Measurements from ENCODE around the gene WWOX.

The WWOX gene

GRCh38 chr16:78629173-78629572, 529.7 kb downstream of the WWOX start:
- Histone ChIP-seq H3K4me3 (IDR thresholded peaks at IDR 0.05; ENCODE audit: insufficient read depth, low read depth, low read length) (no peak overlapping the region), H2AFZ (ENCODE audit: low read depth) (no peak overlapping the region), H3K9ac (no peak overlapping the region), H3K4me2 (no peak overlapping the region), H3K79me2 (ENCODE audit: insufficient read depth, low read depth) (no peaks in the 10 kb centered on the region), H3K4me1 (ENCODE audit: low read depth, poor library complexity, severe bottlenecking) (no peaks in the 10 kb centered on the region), H3K27ac (no peak overlapping the region), H4K20me1 (ENCODE audit: insufficient read depth) (no peaks in the 10 kb centered on the region), H3K27me3 (ENCODE audit: insufficient read depth, low read depth) (no peaks in the 10 kb centered on the region), H3K36me3 (ENCODE audit: insufficient read depth) (no peaks in the 10 kb centered on the region)
- TF ChIP-seq CTCF (conservative IDR thresholded peaks at IDR 0.05; ENCODE audit: low read depth, low read length), result no peak

GRCh38 chr16:78630102-78630501, 530.6 kb downstream of the WWOX start:
- H3K79me2 ChIP-seq (ENCODE audit: insufficient read depth, low read depth), result no peaks in the 10 kb centered on the region
- H3K27me3 ChIP-seq (ENCODE audit: insufficient read depth, low read depth), result no peaks in the 10 kb centered on the region
- no peaks in the 10 kb centered on the region for H3K36me3 ChIP-seq (ENCODE audit: insufficient read depth)
- no peak overlapping the region for H3K4me2 ChIP-seq
- H3K9ac ChIP-seq, result no peak overlapping the region
- H3K4me1 ChIP-seq (ENCODE audit: low read depth, poor library complexity, severe bottlenecking), result no peaks in the 10 kb centered on the region
- H4K20me1 ChIP-seq (ENCODE audit: insufficient read depth), result no peaks in the 10 kb centered on the region
- no peak overlapping the region for H3K27ac ChIP-seq
- no peak for TF ChIP-seq CTCF (conservative IDR thresholded peaks at IDR 0.05; ENCODE audit: low read depth, low read length)
- no peak overlapping the region for H3K4me3 ChIP-seq (IDR thresholded peaks at IDR 0.05; ENCODE audit: insufficient read depth, low read depth, low read length)
- H2AFZ ChIP-seq (ENCODE audit: low read depth), result no peak overlapping the region

- no peak for TF ChIP-seq CTCF (conservative IDR thresholded peaks at IDR 0.05; ENCODE audit: low read depth, low read length)
Observed at GRCh38 chr16:78633551-78633950, 534.1 kb downstream of the WWOX start.

GRCh38 chr16:78635807-78636206, 536.4 kb downstream of the WWOX start:
- no peaks in the 10 kb centered on the region for H3K79me2 ChIP-seq (ENCODE audit: insufficient read depth, low read depth)
- H3K27me3 ChIP-seq (ENCODE audit: insufficient read depth, low read depth), result no peaks in the 10 kb centered on the region
- no peak overlapping the region for H2AFZ ChIP-seq (ENCODE audit: low read depth)
- no peak overlapping the region for H3K4me2 ChIP-seq
- no peak overlapping the region for H3K4me3 ChIP-seq (IDR thresholded peaks at IDR 0.05; ENCODE audit: insufficient read depth, low read depth, low read length)
- no peaks in the 10 kb centered on the region for H4K20me1 ChIP-seq (ENCODE audit: insufficient read depth)
- H3K4me1 ChIP-seq (ENCODE audit: low read depth, poor library complexity, severe bottlenecking), result no peaks in the 10 kb centered on the region
- no peak overlapping the region for H3K27ac ChIP-seq
- no peak overlapping the region for H3K9ac ChIP-seq
- no peak for TF ChIP-seq CTCF (conservative IDR thresholded peaks at IDR 0.05; ENCODE audit: low read depth, low read length)
- no peaks in the 10 kb centered on the region for H3K36me3 ChIP-seq (ENCODE audit: insufficient read depth)

More at GRCh38 chr16:78633551-78633950, 534.1 kb downstream of the WWOX start:
- no peak overlapping the region for H3K4me2 ChIP-seq
- no peak overlapping the region for H3K27ac ChIP-seq
- no peak overlapping the region for H3K9ac ChIP-seq
- H4K20me1 ChIP-seq (ENCODE audit: insufficient read depth), result no peaks in the 10 kb centered on the region
- no peak overlapping the region for H2AFZ ChIP-seq (ENCODE audit: low read depth)
- H3K27me3 ChIP-seq (ENCODE audit: insufficient read depth, low read depth), result no peaks in the 10 kb centered on the region
- no peaks in the 10 kb centered on the region for H3K36me3 ChIP-seq (ENCODE audit: insufficient read depth)
- H3K4me3 ChIP-seq (IDR thresholded peaks at IDR 0.05; ENCODE audit: insufficient read depth, low read depth, low read length), result no peak overlapping the region
- H3K4me1 ChIP-seq (ENCODE audit: low read depth, poor library complexity, severe bottlenecking), result no peaks in the 10 kb centered on the region
- no peaks in the 10 kb centered on the region for H3K79me2 ChIP-seq (ENCODE audit: insufficient read depth, low read depth)

Data from KMS-11 (cell line).